Panc1 (cell line): Measurements from ENCODE around the gene MT1X.

ENCODE experiments used
- POLR2AphosphoS5 ChIP-seq: IDR thresholded peaks from 2 replicates; pipeline ENCODE4 v1.6.1; 2012; ENCODE audit warnings: mild to moderate bottlenecking, low read depth, low read length, moderate library complexity
- SIN3A ChIP-seq: IDR thresholded peaks from 2 replicates; pipeline ENCODE4 v1.6.1; 2012; ENCODE audit warnings: low read depth, mild to moderate bottlenecking, low read length, moderate library complexity, borderline replicate concordance; ENCODE audit not compliant: insufficient read depth
- TCF7L2 ChIP-seq: IDR thresholded peaks from 2 replicates; pipeline ENCODE4 v1.6.1; 2011; ENCODE audit warnings: mild to moderate bottlenecking, low read depth, low read length, inconsistent platforms
- TF ChIP-seq, protein P1 (sequence below): fragments of 450-650 bp; IDR thresholded peaks from 2 replicates; pipeline ENCODE4 v1.5.1; 2017; ENCODE audit warnings: mild to moderate bottlenecking

DNA sequence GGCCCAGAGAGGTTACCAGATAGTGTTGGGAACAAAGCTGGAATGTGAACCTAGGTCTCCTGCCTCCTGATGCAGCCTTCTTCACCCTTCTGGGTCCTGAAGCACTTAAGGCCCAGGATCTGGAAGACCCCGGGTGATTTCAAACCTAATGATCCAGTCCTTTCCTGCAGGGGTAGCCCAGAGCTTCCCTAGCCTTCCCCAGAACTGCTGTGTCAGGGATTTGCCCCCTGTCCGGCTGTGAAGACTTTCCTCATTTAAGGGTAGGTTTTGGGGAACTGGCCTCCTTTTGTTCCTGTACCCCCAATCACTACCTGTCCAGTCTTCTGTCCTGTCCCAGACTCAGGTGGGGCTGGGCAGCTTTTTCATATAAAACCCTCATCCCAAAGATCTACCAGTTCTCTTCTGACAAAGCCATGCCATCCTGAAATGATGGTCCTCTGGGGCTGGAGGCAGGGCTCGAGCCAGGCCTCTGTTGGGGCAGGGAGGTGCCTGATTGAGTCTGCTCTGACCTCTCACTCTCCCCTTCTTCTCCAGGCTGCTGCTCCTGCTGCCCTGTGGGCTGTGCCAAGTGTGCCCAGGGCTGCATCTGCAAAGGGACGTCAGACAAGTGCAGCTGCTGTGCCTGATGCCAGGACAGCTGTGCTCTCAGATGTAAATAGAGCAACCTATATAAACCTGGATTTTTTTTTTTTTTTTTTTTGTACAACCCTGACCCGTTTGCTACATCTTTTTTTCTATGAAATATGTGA lies 1.3 kb downstream of the MT1X start:
- TF ChIP-seq, protein P1, sequence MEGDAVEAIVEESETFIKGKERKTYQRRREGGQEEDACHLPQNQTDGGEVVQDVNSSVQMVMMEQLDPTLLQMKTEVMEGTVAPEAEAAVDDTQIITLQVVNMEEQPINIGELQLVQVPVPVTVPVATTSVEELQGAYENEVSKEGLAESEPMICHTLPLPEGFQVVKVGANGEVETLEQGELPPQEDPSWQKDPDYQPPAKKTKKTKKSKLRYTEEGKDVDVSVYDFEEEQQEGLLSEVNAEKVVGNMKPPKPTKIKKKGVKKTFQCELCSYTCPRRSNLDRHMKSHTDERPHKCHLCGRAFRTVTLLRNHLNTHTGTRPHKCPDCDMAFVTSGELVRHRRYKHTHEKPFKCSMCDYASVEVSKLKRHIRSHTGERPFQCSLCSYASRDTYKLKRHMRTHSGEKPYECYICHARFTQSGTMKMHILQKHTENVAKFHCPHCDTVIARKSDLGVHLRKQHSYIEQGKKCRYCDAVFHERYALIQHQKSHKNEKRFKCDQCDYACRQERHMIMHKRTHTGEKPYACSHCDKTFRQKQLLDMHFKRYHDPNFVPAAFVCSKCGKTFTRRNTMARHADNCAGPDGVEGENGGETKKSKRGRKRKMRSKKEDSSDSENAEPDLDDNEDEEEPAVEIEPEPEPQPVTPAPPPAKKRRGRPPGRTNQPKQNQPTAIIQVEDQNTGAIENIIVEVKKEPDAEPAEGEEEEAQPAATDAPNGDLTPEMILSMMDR: no peak
- TF ChIP-seq SIN3A: no peak
- TF ChIP-seq TCF7L2: no peak
- TF ChIP-seq POLR2AphosphoS5: no peak
